HG02870 (cell line): ENCODE data around the gene ERI2.
"Not testable (repeated sequence)": the region's sequence is repeated elsewhere in the genome, so short reads cannot be mapped to it uniquely, and the experiment has no call there.

Source experiments
- ATAC-seq: cut with Tn5 transposase; IDR thresholded peaks from one replicate; pipeline ENCODE4 v1.9.1; 2021; ENCODE audit warnings: mild to moderate bottlenecking, moderate library complexity; ENCODE audit not compliant: unreplicated experiment

ERI2 gene

GRCh38 chr16:20767577-20767976, 38.7 kb downstream of the ERI2 start:
- ATAC-seq, result no peak

DNA sequence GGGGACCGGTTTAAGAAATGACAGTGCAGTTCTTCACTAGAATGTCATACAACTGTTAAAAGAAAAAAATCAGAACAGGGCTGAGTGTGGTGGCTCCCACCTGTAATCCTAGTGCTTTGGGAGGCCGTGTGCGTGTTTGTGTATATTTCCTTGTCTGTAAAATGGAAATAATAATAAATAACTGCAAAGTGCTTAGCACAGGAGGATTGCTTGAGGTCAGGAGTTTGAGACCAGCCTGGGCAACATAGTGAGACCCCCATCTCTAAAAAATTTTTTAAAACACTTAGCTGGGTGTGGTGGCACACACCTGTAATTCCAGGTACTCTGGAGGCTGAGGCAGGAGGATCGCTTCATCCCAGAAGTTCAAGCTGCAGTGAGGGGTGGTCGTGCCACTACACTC, 40.0 kb downstream of the ERI2 start:
- ATAC-seq, result no peak

- no peak for ATAC-seq
These were observed 40.5 kb downstream of the ERI2 start for GRCh38 chr16:20765732-20766131.

DNA sequence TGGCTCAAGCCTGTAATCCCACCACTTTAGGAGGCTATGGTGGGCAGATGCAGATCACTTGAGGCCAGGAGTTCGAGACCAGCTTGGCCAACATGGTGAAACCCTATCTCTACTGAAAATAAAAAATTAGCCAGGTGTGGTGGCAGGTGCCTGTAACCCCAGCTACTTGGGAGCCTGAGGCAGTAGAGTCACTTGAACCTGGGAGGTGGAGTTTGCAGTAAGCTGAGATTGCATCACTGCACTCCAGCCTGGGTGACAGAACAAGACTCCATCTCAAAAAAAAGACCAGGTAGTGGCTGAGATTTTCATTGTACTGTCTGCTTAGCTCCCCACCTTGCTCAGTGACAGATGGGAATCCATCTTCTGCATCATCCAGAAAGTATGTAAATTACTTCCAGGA, 41.8 kb downstream of the ERI2 start:
- ATAC-seq, result not testable (repeated sequence)

GRCh38 chr16:20763461-20764232, 42.6 kb downstream of the ERI2 start, which contains the start of gene ACSM3:
ACSM3 (plus strand) TSS chr16:20764014; CDS start chr16:20770035, 6,021 bp downstream.
- peak; percentile 98 for ATAC-seq

GRCh38 chr16:20762404-20763123, 43.7 kb downstream of the ERI2 start:
- ATAC-seq, result no peak

- ATAC-seq, result no peak
These were observed 45.1 kb downstream of the ERI2 start for GRCh38 chr16:20761175-20761574.

GRCh38 chr16:20760346-20760745, 45.9 kb downstream of the ERI2 start:
- ATAC-seq, result no peak

GRCh38 chr16:20755799-20756198, 50.5 kb downstream of the ERI2 start:
- not testable (repeated sequence) for ATAC-seq

DNA sequence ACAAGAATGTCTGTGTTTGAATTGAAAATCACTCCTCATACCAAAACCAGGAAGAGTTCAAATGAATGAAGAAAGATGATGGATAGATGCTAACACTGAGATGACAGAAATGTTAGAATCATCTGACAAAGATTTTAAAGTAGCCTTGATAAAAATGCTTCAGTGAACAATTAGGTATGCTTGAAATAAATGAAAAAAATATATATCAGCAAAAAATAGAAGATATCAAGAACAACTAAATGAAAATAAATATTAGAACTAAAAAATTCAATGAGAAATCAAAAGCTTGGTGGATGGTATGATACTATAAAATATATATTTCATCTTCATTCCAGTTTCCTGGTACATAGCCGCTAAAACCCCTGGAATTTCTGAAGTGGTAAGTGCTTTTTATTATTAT, 51.0 kb downstream of the ERI2 start:
- ATAC-seq, result no peak

DNA sequence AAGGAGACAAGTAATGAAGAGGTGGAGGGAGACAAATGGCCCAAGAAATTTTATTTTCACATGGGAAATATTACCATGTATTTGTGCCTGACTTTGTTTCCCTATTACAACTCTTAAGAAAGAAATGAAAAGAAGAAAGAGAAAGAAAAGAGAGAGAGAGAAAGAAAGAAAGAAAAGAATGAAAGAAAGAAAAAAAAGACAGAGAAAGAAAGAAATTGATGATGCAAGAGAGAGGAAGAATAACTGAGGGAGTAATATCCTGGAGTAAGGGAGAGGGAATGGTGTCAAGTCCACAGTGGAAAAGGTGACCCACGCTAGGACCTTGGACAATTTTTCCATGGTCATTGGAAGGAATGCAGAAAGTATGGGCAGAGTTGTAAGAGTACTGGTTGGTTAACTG, 52.5 kb downstream of the ERI2 start:
- ATAC-seq, result no peak

DNA sequence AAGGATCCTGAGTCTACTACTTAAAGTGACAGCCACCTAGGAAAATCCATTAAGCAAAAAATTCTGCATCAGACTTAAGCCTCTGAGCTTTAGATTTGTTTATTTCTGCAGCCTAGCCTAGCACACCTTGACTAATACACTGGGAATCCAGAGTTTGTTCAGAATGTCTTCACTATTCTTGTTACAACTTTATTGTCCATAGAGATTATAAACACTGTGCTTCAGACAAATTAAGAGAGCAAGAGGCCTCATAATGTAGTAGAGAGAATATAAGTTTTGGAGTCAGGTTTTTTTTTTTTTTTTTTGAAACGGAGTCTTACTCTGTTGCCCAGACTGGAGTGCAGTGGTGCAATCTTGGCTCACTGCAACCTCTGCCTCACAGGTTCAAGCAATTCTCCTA, 55.7 kb downstream of the ERI2 start:
- ATAC-seq, result no peak

GRCh38 chr16:20749474-20749873, 56.8 kb downstream of the ERI2 start:
- ATAC-seq, result no peak

DNA sequence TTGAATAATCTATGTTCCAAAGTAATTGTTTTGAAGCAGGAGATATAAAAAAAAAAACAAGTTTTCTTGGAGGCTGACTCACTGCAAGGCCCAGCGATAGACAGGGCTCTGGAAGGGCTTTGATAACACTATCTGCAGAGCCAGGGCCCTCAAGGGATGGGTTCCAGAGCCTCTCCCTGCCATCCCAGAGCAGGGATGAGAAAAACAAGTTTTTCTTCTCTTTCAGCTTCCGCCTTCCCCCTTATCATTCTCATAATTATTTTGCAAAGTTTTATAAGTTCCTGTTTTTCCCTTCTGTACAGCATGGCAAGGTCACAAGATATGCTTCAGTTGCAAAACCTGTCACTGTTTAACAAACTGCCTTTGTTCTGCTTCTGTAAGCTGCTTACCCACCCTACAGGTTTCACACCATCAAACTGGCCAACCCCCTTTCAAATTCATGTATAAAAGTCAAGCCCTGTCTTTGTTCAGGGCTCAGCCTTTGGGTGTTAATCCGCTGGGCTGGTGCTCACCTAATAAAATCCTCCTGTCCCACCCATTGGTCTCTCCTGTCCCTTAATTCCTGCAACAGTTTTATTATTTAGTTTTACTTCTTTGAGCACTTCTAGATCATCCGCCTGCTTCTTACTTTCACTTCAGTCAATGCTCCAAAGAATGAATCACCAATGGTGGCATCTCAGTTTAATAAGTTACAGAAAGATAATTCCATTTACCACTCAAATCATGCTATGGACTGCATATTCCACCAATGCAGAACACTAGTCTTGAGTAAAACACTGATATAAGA, 59.0 kb downstream of the ERI2 start:
- no peak for ATAC-seq

DNA sequence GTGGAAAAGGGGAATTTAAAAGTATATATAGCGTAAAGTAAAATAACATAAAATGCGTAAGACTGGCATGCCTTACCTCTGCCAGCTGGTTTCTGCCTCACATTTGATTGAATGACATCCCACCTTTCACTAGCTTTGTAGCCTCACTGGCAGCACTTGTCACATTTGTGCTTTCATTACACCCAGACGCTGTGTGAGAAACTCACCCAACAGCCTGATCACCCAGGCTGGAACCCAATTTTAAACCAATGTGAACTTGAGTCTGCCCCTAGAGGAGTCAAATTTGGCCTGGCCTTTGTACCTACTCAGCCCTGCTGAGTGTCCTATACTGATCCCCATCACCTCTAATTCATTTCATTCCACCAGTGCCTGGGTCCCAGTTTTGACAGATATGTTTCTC, 59.8 kb downstream of the ERI2 start:
- ATAC-seq, result no peak
